Kidney (tissue), 14 donors: Measurements from ENCODE around the gene PEAR1. TPM values are rescaled to one million over a fixed set of nuclear protein-coding genes. Genes with fewer than 3 reads are reported as not detected.
A peak's percentile ranks its signal among the peaks of the same experiment; 100 is the strongest.

ENCODE experiments used
- DNase-seq, 5 donors: peaks; one replicate each; pipeline ENCODE4 v3.0.0-alpha.2; 2013 to 2020
- FAIRE-seq: peaks from 2 replicates; lab custom pipeline; 2012; peaks lifted over from hg19 to GRCh38; lab: Jason Lieb, UNC
- H3K27ac ChIP-seq, 2 donors: one replicate each; pipeline ENCODE4 v1.7.0; 2013; ENCODE audit warnings: low read depth in 2 of 2, low read length in 2 of 2, inconsistent platforms in 1 of 2
- H3K27me3 ChIP-seq: one replicate; pipeline ENCODE4 v1.7.1; 2013; ENCODE audit warnings: low read length, inconsistent platforms; ENCODE audit not compliant: control insufficient read depth, insufficient read depth
- H3K36me3 ChIP-seq, 3 donors: one replicate each; pipeline versions ENCODE4 v1.7.0 to v1.7.1; 2013; ENCODE audit warnings: low read length in 3 of 3, control low read depth in 1 of 3, inconsistent platforms in 1 of 3; ENCODE audit not compliant: insufficient read depth in 3 of 3, control insufficient read depth in 2 of 3
- H3K4me1 ChIP-seq, 3 donors: one replicate each; pipeline versions ENCODE4 v1.7.0 to v1.7.1; 2013; ENCODE audit warnings: low read length in 3 of 3, inconsistent platforms in 1 of 3, low read depth in 1 of 3; ENCODE audit not compliant: control insufficient read depth in 2 of 3, insufficient read depth in 2 of 3
- H3K4me3 ChIP-seq, 3 donors: one replicate each; pipeline versions ENCODE4 v1.7.0 to v1.8.1; 2013; ENCODE audit warnings: low read length in 3 of 3, control low read depth in 1 of 3, inconsistent platforms in 1 of 3
- H3K9ac ChIP-seq, 3 donors: one replicate each; pipeline versions ENCODE4 v1.7.0 to v1.7.1; 2013; ENCODE audit warnings: low read length in 3 of 3, control low read depth in 1 of 3, inconsistent platforms in 1 of 3
- H3K9me3 ChIP-seq, 3 donors: one replicate each; pipeline versions ENCODE4 v1.7.0 to v1.7.1; 2013; ENCODE audit warnings: low read length in 3 of 3, control low read depth in 1 of 3, inconsistent platforms in 1 of 3; ENCODE audit not compliant: control insufficient read depth in 2 of 3, insufficient read depth in 1 of 3
- CTCF ChIP-seq: IDR thresholded peaks from 3 replicates; pipeline ENCODE4 v1.5.1; 2012; ENCODE audit warnings: mild to moderate bottlenecking, moderate library complexity, borderline replicate concordance; ENCODE audit not compliant: insufficient read depth; ENCODE audit errors: extremely low read depth
- intact Hi-C: fragments of 100-400 bp; cut with DNase I; formaldehyde crosslinking; loops from one replicate; pipeline ENCODE4 v1.11.1; 2022
- polyA plus RNA-seq: library from polyadenylated mRNA; stranded (reverse); fragments of 350-450 nt; fragmentation: Illumina TruSeq; extraction: RNeasy Lipid Tissue Mini Kit (QIAGEN cat#74804); gene quantifications from one replicate; pipeline ENCODE4 v1.2.3, GENCODE V29; 2014; ENCODE audit warnings: low read depth, low replicate concordance; ENCODE audit not compliant: insufficient read depth
- total RNA-seq: library from RNA; stranded (reverse); fragmentation: NEBNext Ultra II Directional; extraction: Animal tissue kit (Norgen Biotek cat#: 25700); gene quantifications from one replicate; pipeline ENCODE4 v1.2.1, GENCODE V29; 2021
- donor health status: control.
- donor health status: control.
- donor health status: control.
- donor health status: control.
- donor health status: control.
- donor health status: DM: yes; HTN: yes; CAD: no.
- donor health status: Normal renal cell carcinoma (clear cell type).

Gene PEAR1
- total and polyA plus RNA-seq, 2 donors from 2014 or later: 4.5 to 17.2 TPM

GRCh38 chr1:156844638-156845037 is 48.9 kb upstream of the PEAR1 start:
- Histone ChIP-seq H3K4me1 (peaks cover 0 to 5% (median 0%) of the 10 kb centered on the region in 3 donors), H3K9ac (no peak overlapping the region), H3K9me3 (no peaks in the 10 kb centered on the region), H3K4me3 (no peak overlapping the region), H3K27ac (no peak overlapping the region), H3K36me3 (no peaks in the 10 kb centered on the region), H3K27me3 (peaks cover 20% of the 10 kb centered on the region)
- FAIRE-seq (no peak), DNase-seq (peak in 1 of 5 donors; percentile 35)
- TF ChIP-seq CTCF: no peak
- intact Hi-C loops: no loop called here

- DNase-seq (peak in 3 of 5 donors; percentile 30 to 77 (median 50)), FAIRE-seq (no peak)
- intact Hi-C loops: no loop called here
- peaks cover 0 to 5% (median 0%) of the 10 kb centered on the region in 3 donors for H3K4me1 ChIP-seq
- TF ChIP-seq CTCF: no peak
- peaks cover 20% of the 10 kb centered on the region for H3K27me3 ChIP-seq
- H3K27ac ChIP-seq: no peak overlapping the region
- H3K9ac ChIP-seq: no peak overlapping the region
- H3K36me3 ChIP-seq: no peaks in the 10 kb centered on the region
- no peaks in the 10 kb centered on the region for H3K9me3 ChIP-seq
- H3K4me3 ChIP-seq: no peak overlapping the region
Observed at GRCh38 chr1:156845055-156845952, 48.2 kb upstream of the PEAR1 start.

DNA sequence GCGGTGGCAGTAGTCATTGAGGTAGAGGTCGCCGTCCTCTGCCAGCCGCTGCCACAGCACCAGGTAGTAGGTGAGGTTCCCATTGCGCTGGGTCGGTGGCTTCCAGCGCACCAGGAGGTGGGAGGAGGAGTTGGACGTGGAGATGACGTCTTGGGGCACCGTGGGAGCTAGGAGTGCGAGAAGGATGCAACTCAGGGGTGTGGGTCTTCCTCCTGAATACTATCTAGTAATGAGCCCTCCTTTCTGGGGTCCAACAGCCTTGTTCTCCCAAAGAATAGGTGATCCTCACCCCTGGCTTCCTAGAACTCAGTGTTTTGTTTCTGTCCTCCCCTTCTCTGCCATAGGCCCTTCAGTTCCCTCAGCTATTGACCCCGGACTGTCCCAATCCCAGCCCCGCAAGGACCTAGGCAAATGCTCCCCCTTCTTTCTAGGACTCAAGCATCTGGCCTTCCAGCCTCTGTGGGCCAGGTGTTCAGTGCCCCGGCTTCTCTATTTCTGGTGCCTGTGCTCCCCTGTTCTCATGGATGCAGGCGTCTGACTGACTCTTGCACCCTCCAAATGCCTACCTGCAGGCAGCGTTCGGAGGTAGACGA is 47.5 kb upstream of the PEAR1 start:
- Histone ChIP-seq H3K9ac (no peak overlapping the region), H3K9me3 (no peaks in the 10 kb centered on the region), H3K4me3 (no peak overlapping the region), H3K4me1 (peaks cover 0 to 5% (median 0%) of the 10 kb centered on the region in 3 donors), H3K36me3 (no peaks in the 10 kb centered on the region), H3K27ac (no peak overlapping the region), H3K27me3 (peaks cover 20% of the 10 kb centered on the region)
- no peak for TF ChIP-seq CTCF
- intact Hi-C loops: no loop called here
- DNase-seq (no peak), FAIRE-seq (no peak)
